ENCODE results near the gene IQCF6. TPM values are rescaled to one million over a fixed set of nuclear protein-coding genes. Genes with fewer than 3 reads are reported as not detected.
A peak's percentile ranks its signal among the peaks of the same experiment; 100 is the strongest.
"Not testable (repeated sequence)": the region's sequence is repeated elsewhere in the genome, so short reads cannot be mapped to it uniquely, and the experiment has no call there.

Gene IQCF6
- total RNA-seq, 2 donors from 2014 or later = not detected

DNA sequence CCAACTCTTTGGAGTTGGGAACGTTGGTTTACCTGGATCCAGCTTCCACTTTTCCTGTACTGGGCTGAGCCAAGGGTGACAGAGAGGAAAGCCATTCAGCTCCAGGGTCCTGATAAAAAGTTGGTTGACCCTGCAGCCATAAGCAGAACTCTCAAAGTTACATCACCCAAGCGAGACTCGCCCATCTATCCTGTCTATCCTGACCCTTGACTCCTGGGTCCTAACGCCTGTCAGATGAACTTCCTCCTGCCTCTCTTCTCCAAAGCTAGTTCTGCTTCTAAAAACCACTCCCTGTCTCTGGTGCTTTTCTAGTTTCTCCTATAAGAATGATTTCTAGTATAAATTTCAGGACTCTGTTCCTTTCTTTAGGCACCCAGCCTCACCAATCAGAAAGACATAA, 36.1 kb downstream of the IQCF6 start:
- not testable (repeated sequence) for H3K4me1 Mint-ChIP-seq

DNA sequence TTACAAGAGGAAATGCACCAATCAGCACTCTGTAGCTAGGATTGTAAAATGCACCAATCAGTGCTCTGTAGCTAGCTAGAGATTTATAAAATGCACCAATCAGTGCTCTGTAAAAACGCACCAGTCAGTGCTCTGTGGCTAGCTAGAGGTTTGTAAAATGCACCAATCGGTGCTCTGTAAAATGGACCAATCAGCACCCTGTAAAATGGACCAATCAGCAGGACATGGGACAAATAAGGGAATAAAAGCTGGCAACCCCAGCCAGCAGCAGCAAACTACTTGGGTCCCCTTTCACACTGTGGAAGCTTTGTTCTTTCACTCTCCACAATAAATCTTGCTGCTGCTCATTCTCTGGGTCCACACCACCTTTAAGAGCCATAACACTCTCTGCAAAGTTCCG, 36.7 kb downstream of the IQCF6 start:
- peaks cover 19% of the 10 kb centered on the region for H3K27me3 Mint-ChIP-seq
- not testable (repeated sequence) for ATAC-seq (replicated peaks); H3K4me1 Mint-ChIP-seq; H3K4me3 Mint-ChIP-seq; H3K27ac Mint-ChIP-seq; H3K9me3 Mint-ChIP-seq; H3K36me3 Mint-ChIP-seq (ENCODE audit: low read depth)

More for the DNA sequence above, 36.1 kb downstream of the IQCF6 start:
- not testable (repeated sequence) for H3K9me3 Mint-ChIP-seq; H3K27ac Mint-ChIP-seq; H3K4me3 Mint-ChIP-seq; H3K36me3 Mint-ChIP-seq (ENCODE audit: low read depth); ATAC-seq (replicated peaks)
- H3K27me3 Mint-ChIP-seq = peaks cover 13% of the 10 kb centered on the region

DNA sequence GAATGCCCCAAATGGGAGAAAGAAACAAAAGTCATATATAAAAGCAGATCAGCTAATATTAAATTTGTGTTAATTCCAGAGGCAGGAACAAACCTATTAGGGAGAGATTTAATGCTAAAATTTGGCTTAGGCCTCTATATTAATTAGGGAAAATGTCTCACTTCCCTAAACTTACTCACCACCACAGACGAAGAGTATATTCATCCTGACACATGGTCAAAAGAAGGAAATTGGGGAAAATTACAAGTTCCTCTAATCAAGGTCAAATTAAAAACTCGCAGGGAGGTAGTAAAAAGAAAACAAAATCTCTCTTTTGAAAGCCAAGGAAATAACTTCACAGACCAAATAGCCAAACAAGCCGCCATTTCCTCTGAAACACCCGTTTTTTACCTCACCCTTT, 39.9 kb downstream of the IQCF6 start:
- Mint-ChIP-seq H3K36me3 (ENCODE audit: low read depth) (no peaks in the 10 kb centered on the region), H3K27ac (no peak overlapping the region), H3K4me1 (peaks cover 12% of the 10 kb centered on the region)

DNA sequence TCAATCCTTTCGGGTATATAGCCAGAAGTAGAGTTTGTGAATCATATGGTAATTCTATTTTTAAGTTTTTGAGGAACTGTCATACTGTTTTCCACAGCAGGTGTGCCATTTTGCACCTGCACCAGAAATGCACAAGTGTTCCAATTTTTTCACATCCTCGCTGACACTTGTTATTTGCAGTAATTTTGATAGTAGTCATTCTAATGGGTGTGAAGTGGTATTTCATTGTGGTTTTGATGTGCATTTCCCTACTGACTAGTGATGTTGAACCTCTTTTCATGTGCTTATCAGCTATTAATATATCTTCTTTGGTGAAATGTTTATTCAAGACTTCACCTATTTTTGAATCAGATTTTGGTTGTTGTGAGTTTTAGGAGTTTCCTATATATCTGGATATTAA, 43.1 kb downstream of the IQCF6 start:
- no peaks in the 10 kb centered on the region for H3K36me3 Mint-ChIP-seq (ENCODE audit: low read depth)
- H3K27ac Mint-ChIP-seq = no peak overlapping the region
- H3K4me1 Mint-ChIP-seq = peaks cover 15% of the 10 kb centered on the region
- no peak overlapping the region for H3K4me3 Mint-ChIP-seq
- H3K9me3 Mint-ChIP-seq = no peaks in the 10 kb centered on the region
- no peak for ATAC-seq (replicated peaks)
- H3K27me3 Mint-ChIP-seq = peaks cover 29% of the 10 kb centered on the region

More for the DNA sequence above, 39.9 kb downstream of the IQCF6 start:
- ATAC-seq (replicated peaks) = no peak
- Mint-ChIP-seq H3K27me3 (peaks cover 25% of the 10 kb centered on the region), H3K4me3 (no peak overlapping the region), H3K9me3 (no peaks in the 10 kb centered on the region)

DNA sequence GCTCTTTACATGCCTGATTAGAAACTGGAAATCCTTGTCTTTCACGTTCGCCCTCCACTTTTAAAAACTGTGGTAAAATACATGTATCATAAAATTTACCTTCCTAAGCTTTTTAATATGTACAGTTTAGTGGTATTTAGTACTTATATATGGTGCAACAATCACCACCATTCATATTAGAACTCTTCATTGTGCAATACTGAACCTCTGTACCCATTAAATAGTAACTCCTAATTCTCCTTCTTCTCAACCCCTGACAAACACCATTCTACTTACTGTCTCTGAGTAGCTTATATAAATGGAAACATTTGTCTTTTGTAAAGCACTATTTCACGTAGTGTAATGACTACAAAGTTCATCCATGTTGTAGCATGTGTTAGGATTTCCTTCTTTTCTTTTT, 44.0 kb downstream of the IQCF6 start:
- H3K4me1 Mint-ChIP-seq = peaks cover 15% of the 10 kb centered on the region
- H3K4me3 Mint-ChIP-seq = peak overlapping the region; percentile 40
- no peaks in the 10 kb centered on the region for H3K36me3 Mint-ChIP-seq (ENCODE audit: low read depth)
- H3K9me3 Mint-ChIP-seq = no peaks in the 10 kb centered on the region
- H3K27me3 Mint-ChIP-seq = peaks cover 29% of the 10 kb centered on the region
- no peak for ATAC-seq (replicated peaks)
- H3K27ac Mint-ChIP-seq = peak overlapping the region; percentile 3

DNA sequence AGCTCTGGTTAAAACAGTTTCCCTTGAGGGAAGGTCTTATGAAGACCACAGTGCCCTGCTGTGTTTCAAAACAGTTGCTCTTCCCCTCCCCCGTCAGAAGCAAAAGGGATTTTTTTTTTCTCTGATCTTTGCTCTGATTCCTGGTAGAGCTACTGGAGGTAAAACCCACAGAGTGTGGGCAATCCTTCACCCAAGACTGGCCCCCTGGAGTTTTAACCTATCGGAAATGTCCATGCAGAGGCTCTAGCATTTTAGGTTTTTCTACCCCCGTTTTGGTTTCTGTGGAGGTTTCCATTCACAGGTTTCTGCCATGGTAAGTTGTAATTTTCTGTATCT, 44.5 kb downstream of the IQCF6 start:
- ATAC-seq (replicated peaks) = peak; percentile 78
- Mint-ChIP-seq H3K4me3 (peak overlapping the region; percentile 40), H3K4me1 (peaks cover 15% of the 10 kb centered on the region), H3K9me3 (no peaks in the 10 kb centered on the region), H3K36me3 (ENCODE audit: low read depth) (no peaks in the 10 kb centered on the region), H3K27me3 (peaks cover 29% of the 10 kb centered on the region), H3K27ac (peak overlapping the region; percentile 3)

DNA sequence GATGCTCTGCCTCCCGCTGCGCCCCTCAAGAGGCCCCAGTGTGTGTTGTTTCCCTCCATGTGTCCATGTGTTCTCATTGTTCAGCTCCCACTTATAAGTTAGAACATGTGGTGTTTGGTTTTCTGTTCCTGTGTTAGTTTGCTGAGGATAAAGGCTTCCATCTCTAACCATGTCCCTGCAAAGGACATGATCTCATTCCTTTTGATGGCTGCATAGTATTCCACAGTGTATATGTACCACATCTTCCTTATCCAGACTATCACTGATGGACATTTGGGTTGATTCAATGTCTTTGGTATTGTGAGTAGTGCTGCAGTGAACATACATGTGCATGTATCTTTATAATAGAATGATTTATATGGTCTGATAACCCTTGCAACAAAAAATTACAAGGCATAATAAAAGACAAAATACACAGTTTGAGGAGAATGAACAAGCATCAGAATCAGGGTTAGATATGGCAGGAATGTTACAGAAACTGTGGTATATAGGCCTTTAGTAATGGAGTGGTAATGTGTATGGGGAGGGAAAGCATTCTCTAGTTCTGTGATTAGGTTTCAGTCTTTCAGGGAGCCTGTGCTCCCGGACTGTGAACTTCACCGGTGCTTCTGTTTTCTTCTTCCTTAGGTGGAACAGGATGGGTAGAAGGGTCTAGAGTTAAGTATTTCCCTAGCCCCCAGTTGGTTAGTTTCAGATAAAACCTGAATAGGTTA, 45.0 kb downstream of the IQCF6 start:
- H3K27me3 Mint-ChIP-seq = peaks cover 26% of the 10 kb centered on the region
- H3K27ac Mint-ChIP-seq = peak overlapping the region; percentile 3
- peaks cover 18% of the 10 kb centered on the region for H3K4me1 Mint-ChIP-seq
- H3K4me3 Mint-ChIP-seq = peak overlapping the region; percentile 40
- peak; percentile 48 for ATAC-seq (replicated peaks)
- H3K36me3 Mint-ChIP-seq (ENCODE audit: low read depth) = no peaks in the 10 kb centered on the region
- H3K9me3 Mint-ChIP-seq = no peaks in the 10 kb centered on the region

DNA sequence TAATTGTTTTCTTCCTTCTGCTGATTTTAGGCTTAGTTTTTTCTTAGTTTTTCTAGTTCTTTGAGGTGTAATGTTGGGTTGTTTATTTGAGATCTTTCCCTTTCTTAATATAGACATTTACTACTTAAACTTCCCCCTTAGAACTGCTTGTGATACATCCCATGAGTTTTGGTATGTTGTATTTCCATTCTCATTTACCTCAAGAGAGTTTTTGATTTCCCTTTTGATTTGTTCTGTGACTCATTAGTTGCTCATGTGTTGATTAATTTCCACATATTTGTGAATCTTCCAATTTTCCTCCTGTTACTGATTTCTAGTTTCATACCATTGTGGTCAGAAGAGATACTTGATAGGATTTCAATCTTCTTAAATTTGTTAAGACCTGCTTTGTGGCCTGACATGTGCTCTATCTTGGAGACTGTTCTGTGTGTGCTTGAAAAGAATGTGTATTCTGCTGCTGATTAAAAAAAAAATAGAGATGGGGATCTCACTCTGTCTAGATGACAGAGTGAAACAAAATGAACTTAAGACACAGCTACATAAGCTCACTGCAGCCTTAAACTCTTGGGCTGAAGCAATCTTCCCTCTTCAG, 49.9 kb downstream of the IQCF6 start:
- H3K27me3 Mint-ChIP-seq = peaks cover 4% of the 10 kb centered on the region
- H3K9me3 Mint-ChIP-seq = no peaks in the 10 kb centered on the region
- peak; percentile 69 for ATAC-seq (replicated peaks)
- H3K36me3 Mint-ChIP-seq (ENCODE audit: low read depth) = no peaks in the 10 kb centered on the region
- peaks cover 14% of the 10 kb centered on the region for H3K4me1 Mint-ChIP-seq
- H3K4me3 Mint-ChIP-seq = no peak overlapping the region
- no peak overlapping the region for H3K27ac Mint-ChIP-seq

Other genes starting within 250 kb of the IQCF6 start
- 10 to 100 TPM; 15.3 to 26.8 TPM for gene RAD54L2, start 240.5 kb downstream of the IQCF6 start, total RNA-seq
- gene TEX264, start 108.0 kb downstream of the IQCF6 start, total RNA-seq = 10 to 100 TPM; 43.4 to 55.3 TPM
- gene GRM2, start 72.2 kb downstream of the IQCF6 start, total RNA-seq = under 1 TPM; 0.45 to 0.73 TPM
- gene IQCF2, start 82.4 kb upstream of the IQCF6 start, total RNA-seq = not detected
- not detected for gene IQCF5, start 96.4 kb upstream of the IQCF6 start, total RNA-seq
- under 1 TPM in 1 of 2 donors, not detected in 1; 0.66 TPM for gene IQCF1, start 124.1 kb upstream of the IQCF6 start, total RNA-seq
- 10 to 100 TPM; 21.5 to 53.0 TPM for gene RRP9, start 162.7 kb upstream of the IQCF6 start, total RNA-seq
- 10 to 100 TPM; 10.4 to 13.4 TPM for gene PARP3, start 163.1 kb upstream of the IQCF6 start, total RNA-seq
- gene GPR62, start 176.1 kb upstream of the IQCF6 start, total RNA-seq = not detected
- gene PCBP4, start 188.2 kb upstream of the IQCF6 start, total RNA-seq = 10 to 100 TPM; 16.4 to 18.5 TPM
- 10 to 100 TPM; 34.4 to 42.0 TPM for gene ABHD14B, start 194.8 kb upstream of the IQCF6 start, total RNA-seq
- gene ABHD14A, start 195.8 kb upstream of the IQCF6 start, total RNA-seq = 10 to 100 TPM; 10.5 to 11.1 TPM
- gene ACY1, start 204.3 kb upstream of the IQCF6 start, total RNA-seq = 10 to 100 TPM; 39.5 to 49.9 TPM
- 1,000 to 10,000 TPM; 1,433 to 1,498 TPM for gene RPL29, start 216.7 kb upstream of the IQCF6 start, total RNA-seq

All from activated T-helper 17 cell treated with anti-CD3 and anti-CD28 coated beads, Interleukin-2, amount 50 U/mL, for 72 hours (primary cell).